ENCODE measurements around the gene IQUB.
"Not testable (repeated sequence)": the region's sequence is repeated elsewhere in the genome, so short reads cannot be mapped to it uniquely, and the experiment has no call there.

IQUB gene

DNA sequence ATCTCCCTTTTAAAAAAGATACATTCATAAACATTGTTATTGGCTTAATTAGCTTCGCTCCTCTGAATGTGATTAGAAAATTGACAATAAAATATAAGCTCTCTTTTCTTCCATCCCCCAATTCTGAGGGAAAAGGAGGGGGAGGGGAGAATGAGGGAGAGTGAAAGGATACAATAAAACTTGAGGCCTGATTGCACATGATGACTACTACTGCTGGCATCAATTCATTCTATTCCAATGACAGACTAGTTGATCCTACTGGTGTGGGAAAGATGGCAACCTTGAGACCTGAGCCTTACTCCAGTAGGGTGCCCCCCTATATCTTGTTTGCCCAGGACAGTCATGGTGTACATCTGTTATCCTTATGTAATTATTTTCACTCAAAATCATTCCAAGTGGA lies 4.5 kb upstream of the IQUB start:
- DNase-seq, result peak; percentile 18

DNA sequence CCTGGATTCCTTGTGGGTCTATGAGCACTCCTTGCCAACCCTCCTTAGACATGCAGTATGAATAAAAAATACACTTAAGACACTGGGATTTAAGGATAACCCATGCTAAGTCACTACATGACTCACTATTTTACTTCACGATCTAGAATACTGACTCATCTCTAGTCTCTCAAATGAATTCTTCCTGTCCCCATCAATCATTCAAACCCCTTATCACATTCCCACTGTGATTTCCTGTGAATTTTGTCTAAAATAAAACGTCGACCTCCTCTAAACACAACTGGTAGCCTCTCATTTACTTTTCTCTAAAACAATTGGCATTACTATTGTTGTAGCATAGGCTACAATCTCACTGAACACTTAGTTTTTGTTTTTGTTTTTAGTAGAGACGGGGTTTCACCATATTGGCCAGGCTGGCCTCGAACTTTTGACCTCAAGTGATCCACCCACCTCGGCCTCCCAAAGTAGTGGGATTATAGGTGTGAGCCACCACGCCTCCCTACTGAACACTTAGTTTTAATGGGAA lies 3.9 kb upstream of the IQUB start:
- DNase-seq, result peak; percentile 75

DNA sequence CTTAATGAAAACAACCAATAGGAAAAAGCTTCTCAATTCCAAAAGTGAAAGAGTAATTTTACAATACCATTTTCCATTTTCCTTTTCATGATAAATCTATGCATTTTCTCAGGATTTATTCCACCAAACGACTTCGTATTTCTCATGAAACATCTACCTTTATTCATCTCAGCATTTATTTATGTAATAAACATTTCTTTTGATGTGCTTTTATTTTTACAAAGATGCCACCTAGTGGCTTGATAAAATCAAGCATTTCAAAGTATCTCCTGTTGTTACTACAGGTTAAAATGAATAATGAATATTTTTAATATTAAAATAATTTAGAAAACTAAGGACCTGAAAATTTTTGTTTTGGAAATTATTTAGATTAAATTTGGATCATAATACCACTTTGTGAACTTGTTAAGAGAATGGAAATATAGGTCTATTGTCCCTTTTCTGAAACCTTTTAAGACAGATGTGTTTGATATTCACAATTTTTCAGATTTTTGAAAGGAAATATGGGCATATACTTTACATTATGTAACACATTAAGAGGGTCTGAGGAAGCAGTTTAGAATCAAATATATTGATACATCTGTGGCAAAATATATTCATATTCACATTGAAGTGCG lies 2.7 kb upstream of the IQUB start:
- peak; percentile 10 for DNase-seq

DNA sequence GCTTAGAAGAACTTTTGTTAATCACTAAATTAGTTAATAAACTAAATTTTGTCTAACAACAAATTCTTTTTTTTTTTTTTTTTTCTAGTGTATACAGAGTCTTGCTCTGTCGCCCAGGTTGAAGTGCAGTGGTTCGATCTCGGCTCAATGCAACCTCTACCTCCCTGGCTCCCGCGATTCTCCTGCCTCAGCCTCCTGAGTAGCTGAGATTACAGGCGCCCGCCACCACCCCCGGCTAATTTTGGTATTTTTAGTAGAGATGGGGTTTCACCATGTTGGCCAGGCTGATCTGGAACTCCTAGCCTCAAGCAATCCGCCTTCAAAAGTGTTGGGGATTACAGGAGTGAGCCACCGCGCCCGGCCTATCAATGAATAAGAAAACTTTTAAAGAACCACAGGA lies 1.1 kb upstream of the IQUB start:
- DNase-seq, result no peak

DNA sequence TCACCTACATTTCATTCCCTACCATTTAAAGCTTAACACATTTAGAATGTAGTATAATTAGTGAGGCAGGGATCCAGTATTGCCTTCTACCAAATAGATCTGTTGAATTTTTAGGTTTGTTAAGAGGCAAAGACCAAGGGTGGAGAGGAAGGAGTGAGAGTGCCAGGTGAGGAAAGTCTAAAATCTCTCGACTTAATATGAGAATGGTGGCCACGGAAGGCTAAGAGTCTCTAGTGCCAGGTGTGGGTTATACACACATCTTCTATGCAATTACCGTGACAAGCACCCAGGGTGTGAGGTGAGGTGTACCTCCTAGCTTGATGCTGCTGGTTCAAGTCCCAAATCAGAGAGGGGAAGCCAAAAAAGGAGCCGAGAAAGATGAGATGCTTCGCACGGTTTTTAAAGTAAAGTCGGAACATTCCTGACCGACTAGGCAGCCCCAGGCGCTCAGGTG lies 439 bp downstream of the IQUB start:
- no peak for DNase-seq

DNA sequence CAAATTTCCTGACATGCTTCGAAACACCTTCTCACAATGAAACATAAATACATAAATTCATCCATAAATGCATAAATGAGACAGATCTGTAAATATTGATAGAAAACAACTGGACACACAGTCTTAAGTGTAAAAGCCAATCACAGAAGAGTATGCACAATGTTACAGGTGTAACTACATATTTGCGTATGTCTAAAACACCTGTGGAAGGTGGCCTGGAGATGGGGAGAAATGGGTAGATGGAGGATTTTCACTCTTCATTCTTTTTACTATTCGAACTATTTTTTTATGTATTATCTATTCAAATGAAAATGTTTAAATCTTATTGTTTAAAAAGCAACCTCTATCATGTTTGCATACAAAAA lies 860 bp downstream of the IQUB start:
- no peak for DNase-seq

DNA sequence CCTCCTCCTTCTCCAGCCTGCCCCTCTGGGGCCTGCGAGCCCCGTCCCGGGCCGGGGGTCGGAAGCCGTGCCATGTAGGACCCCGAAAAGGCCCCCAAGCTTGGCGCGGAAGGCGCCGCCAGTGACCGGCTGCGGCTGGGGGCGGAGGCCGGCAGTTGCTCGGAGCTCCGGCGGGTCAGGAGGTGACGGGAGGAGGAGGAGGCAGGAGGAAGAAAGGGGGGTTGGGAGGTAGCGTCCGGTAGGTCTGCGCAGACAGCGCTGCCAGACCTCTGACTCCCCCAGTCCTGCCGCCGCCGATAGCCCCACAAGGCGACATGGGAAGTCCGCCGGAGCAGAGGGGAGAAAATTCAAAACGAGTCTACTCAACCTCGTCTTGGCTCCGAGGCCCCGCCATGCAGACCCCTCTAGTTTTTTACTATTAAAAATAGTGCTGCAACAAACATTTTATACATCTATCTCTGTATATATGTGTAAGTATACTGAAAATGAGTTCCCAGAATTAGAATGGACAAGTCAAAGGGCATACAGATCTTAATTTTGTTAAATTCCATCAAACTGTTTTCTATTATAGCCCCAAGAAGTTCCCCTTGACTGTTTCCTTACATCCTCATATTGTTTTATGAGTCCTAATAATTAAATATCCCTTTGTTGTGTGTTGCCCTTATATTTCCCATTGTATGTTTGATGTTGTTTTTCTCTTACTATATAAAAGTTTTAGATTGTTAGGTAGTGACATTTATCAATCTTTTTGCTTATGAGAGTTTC lies 1.4 kb downstream of the IQUB start:
- peak; percentile 31 for DNase-seq

DNA sequence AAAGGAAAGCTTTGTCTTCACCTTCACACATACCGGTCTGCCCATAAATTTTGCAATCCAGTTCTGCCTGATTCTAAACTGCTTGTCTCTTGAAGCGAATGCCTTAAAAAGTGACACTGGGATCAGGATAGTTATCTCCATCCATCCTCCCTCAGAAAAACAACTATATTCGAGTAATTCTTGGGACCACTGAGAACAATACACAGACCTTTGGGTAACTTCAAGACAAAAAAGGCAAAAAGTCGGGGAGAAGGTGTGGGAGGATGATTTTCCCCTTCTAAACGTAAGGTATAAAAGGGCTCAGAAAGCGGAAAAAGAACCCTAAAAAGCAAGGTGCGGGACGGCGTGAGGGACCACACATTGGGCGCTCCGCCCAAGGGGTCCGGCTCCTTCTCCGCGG lies 2.1 kb downstream of the IQUB start:
- not testable (repeated sequence) for DNase-seq

DNA sequence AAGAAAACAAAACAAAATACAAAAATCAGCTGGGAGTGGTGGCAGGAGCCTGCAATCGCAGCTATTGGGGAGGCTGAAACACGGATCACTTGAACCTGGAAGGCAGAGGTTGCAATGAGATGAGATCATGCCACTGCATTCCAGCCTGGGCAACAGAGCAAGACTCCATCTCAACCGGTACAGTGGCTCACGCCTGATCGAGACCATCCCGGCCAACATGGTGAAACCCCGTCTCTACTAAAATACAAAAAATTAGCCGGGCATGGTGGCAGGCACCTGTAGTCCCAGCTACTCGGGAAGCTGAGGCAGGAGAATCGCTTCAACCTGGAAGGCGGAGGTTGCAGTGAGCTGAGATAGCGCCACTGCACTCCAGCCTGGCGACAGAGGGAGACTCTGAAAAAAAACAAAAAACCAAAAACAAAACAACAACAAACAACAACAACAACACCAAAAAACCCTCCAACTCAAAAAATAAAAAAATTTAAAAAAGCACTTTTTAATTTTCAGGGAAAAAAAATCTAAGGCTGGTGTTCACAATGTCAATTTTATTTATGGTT lies 4.3 kb downstream of the IQUB start:
- not testable (repeated sequence) for DNase-seq

DNA sequence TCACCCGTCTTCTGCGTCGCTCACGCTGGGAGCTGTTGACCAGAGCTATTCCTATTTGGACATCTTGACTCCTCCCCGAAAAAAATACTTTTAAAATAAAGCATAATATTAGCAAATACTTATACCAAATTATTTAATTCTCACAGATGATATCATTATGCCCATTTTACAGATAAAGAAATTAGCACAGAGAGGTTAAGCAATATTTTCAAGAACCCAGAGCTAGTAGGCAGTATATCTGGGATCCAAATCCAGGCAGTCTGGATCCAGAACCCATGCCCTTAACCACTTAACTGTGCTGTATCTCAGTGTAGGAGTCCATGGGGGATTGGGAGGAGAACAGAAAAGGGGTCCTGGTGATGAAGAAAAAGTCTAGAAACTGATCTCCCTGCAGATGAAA lies 6.1 kb downstream of the IQUB start:
- DNase-seq, result no peak

DNA sequence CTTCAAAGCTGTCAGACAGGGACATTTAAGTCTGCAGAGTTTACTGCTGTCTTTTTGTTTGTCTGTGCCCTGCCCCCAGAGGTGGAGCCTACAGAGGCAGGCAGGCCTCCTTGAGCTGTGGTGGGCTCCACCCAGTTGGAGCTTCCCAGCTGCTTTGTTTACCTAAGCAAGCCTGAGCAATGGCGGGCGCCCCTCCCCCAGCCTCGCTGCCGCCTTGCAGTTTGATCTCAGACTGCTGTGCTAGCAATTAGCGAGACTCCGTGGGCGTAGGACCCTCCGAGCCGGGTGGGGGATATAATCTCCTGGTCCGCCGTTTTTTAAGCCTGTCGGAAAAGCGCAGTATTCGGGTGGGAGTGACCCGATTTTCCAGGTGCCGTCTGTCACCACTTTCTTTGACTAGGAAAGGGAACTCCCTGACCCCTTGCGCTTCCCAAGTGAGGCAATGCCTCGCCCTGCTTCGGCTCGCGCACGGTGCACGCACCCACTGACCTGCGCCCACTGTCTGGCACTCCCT lies 6.6 kb downstream of the IQUB start:
- not testable (repeated sequence) for DNase-seq

DNA sequence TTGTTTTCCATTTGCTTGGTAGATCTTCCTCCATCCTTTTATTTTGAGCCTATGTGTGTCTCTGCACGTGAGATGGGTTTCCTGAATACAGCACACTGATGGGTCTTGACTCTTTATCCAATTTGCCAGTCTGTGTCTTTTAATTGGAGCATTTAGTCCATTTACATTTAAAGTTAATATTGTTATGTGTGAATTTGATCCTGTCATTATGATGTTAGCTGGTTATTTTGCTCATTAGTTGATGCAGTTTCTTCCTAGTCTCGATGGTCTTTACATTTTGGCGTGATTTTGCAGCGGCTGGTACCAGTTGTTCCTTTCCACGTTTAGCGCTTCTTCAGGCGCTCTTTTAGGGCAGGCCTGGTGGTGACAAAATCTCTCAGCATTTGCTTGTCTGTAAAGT lies 7.9 kb downstream of the IQUB start:
- DNase-seq, result not testable (repeated sequence)

DNA sequence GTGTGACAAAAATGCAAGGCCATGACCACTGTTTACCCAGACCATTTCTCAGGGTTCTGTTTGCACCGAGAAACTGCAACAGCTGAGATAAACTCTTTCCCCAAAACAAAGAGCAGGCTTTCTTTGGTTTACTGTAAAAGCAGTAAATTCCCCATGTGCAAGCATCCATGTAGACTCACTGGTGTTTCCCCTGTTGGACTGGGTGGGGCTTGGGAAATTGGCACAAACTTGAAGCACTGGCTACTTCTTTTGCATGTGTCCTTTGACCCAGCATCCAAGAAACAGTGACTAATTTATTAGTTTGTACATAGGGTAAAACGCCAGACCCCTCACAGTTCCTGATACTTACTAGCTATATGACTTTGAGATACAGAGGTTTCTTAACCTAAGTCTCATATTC lies 12.3 kb downstream of the IQUB start:
- no peak for DNase-seq

DNA sequence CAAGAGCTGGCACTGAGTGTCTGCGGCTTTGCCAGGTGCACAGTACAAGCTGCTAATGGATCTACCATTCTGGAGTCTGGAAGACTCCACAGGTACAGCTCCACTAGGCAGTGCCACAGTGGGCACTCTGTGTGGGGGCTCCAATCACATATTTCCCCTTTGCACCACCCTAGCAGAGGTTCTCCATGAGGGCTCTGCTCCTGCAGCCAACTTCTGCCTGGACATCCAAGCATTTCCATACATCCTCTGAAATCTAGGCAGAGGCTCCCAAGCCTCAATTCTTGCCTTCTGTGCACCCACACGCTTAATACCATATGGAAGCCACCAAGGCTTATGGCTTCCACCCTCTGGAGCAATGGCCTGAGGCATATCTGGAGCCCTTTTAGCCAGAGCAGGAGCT lies 29.2 kb downstream of the IQUB start:
- no peak for DNase-seq

DNA sequence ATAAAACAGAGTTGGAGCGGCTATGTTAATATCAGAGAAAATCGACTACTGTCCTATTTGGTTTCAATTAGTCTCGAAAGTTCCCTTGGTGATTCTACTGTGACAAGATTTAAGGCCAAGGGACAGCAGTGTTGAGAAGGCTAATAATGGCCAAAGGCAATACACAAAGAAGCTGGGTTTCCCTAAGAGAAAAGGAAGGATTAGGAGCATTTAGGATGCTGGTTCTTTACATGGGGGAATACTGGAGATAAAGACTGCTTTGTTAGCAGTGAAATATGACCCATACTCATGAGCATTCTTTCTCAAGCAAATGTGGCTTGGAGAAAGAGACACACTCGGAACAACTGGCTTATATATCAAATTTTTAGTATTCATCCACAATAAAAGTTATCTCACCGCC lies 32.2 kb downstream of the IQUB start:
- no peak for DNase-seq

DNA sequence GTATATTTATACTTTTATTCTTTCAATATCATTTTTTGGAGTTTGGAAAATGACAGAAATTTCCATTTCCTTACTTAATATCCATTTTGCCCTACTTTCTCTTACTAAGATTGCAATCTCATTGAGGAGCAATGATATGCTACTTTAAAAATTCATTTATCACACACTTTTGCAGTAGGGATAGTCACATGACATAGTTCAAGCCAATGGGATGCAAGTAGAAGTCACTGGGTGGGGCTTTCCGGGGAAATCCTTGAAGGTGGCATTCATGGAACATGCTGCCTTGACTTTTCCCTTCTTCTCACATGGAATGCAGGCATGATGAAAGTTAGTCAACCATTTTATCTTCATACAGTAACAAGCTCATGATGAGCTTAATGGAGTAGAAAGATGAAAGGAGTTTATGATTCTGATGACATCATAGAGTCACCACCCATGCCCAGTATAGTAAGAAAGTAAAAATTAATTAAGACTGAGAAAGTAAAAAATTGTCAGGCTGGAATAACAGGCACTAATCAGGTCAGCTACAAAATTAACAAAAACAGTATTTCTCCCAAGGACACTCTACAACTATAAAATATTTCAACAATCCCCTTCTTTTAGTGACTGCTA lies 33.4 kb downstream of the IQUB start:
- DNase-seq, result no peak

DNA sequence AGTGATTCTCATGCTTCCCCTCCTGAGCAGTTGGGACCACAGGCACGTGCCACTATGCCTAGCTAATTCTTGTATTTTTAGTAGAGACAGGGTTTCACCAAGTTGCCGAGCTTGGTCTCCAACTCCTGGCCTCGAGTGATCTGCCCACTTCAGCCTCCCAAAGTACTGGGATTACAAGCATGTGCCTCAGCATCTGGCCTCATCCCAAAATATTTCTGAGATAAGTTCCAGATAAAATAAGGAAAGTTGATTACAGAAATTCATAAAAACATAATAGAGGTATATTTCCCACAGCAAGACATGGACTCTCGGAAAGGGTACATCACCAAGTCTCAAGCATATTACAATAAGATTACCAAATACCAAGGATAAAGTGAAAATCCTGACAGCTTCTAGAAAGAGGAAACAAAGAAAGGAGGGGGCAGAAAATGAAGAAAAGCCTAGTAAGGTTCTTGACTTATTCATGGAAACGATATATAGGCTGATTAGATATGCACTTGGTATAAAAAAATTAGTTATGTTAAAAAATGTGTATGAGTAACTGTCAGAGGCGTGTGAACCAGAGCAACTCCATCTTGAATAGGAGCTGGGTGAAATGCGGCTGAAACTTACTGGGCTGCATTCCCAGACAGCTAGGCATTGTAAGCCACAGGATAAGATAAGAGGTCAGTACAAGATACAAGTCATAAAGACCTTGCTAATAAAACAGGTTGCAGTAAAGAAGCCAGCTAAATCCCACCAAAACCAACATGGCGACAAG lies 35.0 kb downstream of the IQUB start:
- no peak for DNase-seq

DNA sequence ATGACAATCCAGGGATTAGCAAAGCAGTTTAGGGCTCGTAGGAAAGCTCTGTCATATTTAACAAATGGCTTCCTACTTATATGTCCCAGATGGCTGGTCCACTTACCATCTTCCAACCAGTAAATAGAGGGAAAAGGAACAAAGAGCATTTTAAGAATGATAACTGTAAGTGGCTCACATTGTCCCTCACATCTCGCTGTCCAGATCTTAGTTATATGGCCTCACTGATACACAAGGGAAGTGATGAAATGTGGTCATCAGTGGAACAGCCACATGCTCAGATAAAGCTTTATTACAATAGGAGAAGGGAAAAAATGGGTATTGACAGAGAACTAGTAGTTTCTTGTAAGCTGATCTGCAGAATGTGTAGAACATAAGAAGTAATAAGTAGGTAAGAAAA lies 35.8 kb downstream of the IQUB start:
- DNase-seq, result no peak

DNA sequence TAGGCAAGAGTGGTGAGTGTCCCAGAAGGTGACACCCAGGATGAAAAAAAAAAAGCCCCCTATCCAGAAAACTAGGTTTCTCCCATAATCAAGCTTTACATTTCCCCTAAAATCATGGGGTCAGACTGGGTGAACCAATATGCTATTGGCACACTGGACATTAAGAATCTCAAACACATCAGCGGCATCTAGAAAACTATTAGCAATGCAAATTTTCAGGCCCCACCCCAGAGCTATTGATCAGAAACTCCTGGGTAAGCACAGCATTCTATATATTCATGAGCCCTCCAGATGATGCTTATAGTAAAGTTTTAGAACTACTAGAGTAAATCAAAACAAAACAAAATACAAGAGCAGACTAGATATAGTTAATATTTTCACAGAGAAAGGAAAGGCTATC lies 36.4 kb downstream of the IQUB start:
- no peak for DNase-seq

DNA sequence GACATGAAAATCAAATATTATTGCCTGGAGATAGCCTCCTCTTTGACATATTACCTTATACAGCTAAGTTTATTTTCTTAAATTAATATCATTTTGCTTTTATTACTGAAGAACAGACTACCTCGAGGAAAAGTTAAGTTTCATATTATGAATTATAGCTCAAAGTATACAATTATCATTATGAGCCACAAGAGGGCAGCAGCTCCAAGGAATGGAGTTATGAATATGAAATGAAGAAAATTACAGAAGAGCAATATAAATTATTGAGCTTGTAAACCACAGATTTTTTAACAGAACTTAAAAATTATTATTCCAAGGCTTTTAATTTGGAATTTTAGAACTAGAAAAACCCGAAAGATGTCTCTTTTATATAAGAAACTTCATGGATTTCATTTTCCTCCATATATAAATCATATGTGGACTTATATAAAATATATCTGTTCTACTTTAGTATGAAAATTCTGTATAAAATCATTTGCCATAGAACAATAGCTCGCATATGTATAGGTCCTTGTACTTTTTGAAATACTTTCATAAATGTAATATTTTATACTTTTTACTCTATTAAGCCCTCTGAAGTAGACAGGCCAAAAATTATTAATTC lies 40.1 kb downstream of the IQUB start:
- peak; percentile 31 for DNase-seq

DNA sequence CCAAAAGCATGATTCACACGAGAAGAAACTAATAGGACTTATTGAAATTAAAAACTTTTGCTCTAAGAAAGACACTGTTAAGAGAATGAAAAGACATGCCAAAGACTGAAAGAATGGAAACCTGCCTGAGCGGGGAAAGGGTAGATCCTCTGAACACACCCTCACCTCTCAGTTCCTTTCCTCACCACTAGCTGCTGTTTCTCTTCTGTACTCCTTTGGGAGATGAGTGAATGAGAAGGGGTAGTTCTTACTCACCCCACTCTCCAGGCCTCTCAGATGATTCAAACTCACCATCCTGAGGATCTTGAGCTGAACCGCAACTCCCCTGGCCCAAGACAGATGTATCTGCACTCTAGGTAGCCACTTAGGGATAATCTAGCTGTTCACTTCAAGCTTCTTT lies 41.9 kb downstream of the IQUB start:
- no peak for DNase-seq

DNA sequence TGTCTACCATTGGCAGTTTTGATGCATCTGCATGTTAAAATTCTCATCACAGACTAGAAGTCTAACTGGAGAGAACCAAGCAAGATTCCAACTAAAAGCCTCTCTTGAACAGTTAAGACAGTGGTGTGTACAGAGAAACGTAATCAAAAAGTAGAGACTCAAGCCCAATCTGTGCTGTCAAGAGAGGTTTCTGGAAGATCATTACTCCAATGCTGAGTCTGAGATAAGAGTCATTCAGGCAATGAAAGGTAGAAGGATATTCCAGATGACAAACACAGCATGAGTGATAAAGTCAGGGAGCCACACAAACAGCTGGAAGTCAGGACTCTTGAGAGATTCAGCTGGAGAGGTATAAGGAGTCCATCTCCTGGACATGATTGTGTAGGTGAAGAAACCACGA lies 48.7 kb downstream of the IQUB start:
- DNase-seq, result no peak
